DOHH2 (cell line): ENCODE results near the gene TBC1D22A.

Experiments
- CTCF ChIP-seq: fragments of 200-600 bp; sonication (generic); IDR thresholded peaks from one replicate; pipeline ENCODE4 v1.5.1; 2014; ENCODE audit warnings: antibody characterized with exemption, mild to moderate bottlenecking, low read depth, low read length; ENCODE audit not compliant: poor library complexity, severe bottlenecking
- EZH2phosphoT487 ChIP-seq: fragments of 200-600 bp; sonication (generic); IDR thresholded peaks from 2 replicates; pipeline ENCODE4 v1.6.1; 2017; ENCODE audit warnings: borderline replicate concordance, mild to moderate bottlenecking, antibody characterized with exemption, low read length, moderate library complexity, mixed read lengths

- no peak for TF ChIP-seq CTCF
- no peak for TF ChIP-seq EZH2phosphoT487
Observed at GRCh38 chr22:47052236-47053012, 290.0 kb downstream of the TBC1D22A start.
